ENCODE results near the gene ITGA8.

ITGA8 gene

DNA sequence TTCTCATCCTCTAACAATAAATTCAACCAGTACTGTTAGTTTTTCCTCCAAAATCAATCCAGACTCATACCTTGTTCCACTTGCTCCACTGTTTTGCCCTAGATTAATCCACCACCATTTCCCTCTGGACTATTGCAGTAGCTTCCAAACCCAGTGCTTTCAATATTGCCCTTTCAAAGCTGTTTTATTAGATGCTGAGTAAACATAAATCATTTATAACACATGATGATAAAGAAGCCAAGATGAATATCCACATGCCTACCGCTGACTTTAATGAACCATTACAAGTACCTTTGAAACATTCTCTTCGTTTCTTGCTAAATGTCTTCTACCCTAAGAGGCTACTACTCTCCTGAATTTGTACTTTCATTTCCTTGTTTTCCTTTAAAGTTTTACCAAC is 174.5 kb downstream of the ITGA8 start:
- TF ChIP-seq, protein P1, sequence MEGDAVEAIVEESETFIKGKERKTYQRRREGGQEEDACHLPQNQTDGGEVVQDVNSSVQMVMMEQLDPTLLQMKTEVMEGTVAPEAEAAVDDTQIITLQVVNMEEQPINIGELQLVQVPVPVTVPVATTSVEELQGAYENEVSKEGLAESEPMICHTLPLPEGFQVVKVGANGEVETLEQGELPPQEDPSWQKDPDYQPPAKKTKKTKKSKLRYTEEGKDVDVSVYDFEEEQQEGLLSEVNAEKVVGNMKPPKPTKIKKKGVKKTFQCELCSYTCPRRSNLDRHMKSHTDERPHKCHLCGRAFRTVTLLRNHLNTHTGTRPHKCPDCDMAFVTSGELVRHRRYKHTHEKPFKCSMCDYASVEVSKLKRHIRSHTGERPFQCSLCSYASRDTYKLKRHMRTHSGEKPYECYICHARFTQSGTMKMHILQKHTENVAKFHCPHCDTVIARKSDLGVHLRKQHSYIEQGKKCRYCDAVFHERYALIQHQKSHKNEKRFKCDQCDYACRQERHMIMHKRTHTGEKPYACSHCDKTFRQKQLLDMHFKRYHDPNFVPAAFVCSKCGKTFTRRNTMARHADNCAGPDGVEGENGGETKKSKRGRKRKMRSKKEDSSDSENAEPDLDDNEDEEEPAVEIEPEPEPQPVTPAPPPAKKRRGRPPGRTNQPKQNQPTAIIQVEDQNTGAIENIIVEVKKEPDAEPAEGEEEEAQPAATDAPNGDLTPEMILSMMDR (IDR thresholded peaks at IDR 0.05): no peak

- TF ChIP-seq, protein P1 (IDR thresholded peaks at IDR 0.05): no peak
These were observed 175.7 kb downstream of the ITGA8 start for GRCh38 chr10:15543994-15544393.

- TF ChIP-seq, protein P1 (IDR thresholded peaks at IDR 0.05): no peak
These were observed 176.9 kb downstream of the ITGA8 start for GRCh38 chr10:15542817-15543216.

GRCh38 chr10:15541376-15541775 is 178.3 kb downstream of the ITGA8 start:
- TF ChIP-seq, protein P1 (IDR thresholded peaks at IDR 0.05): no peak

DNA sequence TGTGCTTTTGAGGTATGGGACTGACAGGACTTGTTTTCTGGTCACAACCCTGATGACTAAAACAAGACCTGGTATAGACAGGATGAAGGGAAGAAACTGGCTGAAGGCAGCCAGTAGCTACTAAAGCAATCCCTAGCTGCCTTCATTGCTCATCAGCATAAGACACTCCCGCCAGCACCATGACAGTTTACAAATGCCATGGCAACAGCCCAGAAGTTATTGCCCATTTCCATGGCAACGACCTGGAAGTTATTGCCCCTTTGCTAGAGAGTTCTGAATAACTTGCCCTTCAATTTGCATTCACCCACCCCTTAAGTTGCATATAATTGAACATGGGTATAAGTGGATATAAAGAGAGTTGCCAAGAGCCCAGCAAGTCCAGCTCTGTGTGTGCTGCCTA is 179.0 kb downstream of the ITGA8 start:
- TF ChIP-seq, protein P1 (IDR thresholded peaks at IDR 0.05): no peak

DNA sequence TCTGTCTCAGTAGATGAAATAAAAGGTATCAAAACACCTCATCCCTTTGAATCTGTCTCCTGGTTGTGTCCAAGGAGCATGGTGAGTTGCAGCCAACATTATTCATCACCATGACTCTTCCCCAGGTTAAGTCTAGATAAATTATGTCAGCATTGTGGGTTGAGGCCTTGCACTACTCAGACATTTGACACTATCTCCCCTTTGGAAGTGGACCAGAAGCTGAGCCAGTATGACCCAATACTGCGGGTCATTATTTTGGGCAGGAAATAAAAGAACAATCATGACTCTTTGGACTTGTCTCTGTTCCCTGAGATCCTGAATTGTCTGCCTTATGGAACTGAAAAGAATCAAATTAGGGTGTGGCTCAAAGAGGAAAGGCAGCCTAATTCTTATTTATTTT is 180.5 kb downstream of the ITGA8 start:
- TF ChIP-seq, protein P1 (IDR thresholded peaks at IDR 0.05): no peak

DNA sequence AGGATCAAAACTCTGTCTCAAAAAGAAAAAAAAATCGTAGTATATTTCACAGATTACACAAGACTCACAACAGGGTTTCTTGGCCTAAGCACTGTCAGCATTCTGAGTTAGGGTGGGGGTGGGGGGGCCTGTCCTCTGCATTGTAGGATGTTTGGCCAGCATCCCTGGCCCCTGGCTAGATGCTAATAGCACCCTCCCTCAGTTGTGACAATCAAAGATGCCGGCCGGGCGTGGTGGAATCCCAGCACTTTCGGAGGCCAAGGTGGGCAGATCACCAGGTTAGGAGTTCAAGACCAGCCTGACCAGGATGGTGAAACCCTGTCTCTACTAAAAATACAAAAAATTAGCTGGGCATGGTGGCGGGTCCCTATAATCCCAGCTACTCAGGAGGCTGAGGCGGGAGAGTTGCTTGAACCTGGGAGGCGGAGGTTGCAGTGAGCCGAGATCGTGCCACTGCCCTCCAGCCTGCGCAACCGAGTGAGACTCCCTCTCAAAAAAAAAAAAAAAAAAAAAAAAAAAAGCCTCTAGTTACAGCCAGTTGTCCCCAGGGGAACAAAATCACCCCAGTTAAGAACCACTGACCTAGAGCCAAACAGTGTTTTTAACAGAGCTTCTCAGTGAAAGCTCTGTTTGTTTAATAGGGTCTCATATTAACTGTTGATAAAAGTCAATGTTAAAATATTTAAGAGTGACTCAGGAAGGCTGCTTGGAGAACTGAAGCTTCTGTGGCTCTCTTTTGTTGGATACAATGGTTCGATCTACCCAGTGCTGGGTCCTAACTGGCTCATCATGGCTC is 187.6 kb downstream of the ITGA8 start:
- TF ChIP-seq, protein P1 (IDR thresholded peaks at IDR 0.05): no peak

DNA sequence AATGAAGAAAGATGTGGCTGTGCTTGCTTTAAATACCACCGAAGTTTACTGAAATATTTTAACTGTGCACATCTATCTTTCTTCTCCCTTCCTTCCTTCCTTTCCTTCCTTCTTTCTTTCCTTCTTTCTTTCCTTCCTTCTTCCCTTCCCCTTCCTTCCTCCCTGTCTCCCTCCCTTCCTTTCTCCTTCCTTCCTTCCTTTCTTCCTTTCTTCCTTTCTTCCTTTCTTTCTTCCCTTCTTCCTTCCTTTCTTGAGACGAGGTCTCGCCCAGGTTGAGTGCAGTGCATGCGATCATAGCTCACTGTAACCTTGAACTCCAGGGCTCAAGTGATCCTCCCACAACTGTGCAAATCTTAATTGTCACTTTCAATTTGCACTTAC is 190.9 kb downstream of the ITGA8 start:
- TF ChIP-seq, protein P1 (IDR thresholded peaks at IDR 0.05): no peak
